Naive B cell (primary cell): ENCODE measurements around the gene MVP. TPM values are rescaled to one million over a fixed set of nuclear protein-coding genes. Genes with fewer than 3 reads are reported as not detected.
A peak's percentile ranks its signal among the peaks of the same experiment; 100 is the strongest.
"Not testable (repeated sequence)": the region's sequence is repeated elsewhere in the genome, so short reads cannot be mapped to it uniquely, and the experiment has no call there.

Experiments
- ATAC-seq, 2 donors: fragments of 150-1000 bp; cut with Tn5 transposase; 2 replicates each; pipeline ENCODE4 v1.10.0; 2021; ENCODE audit warnings: low read depth in 2 of 2, mild to moderate bottlenecking in 2 of 2, moderate library complexity in 2 of 2
- DNase-seq: peaks from one replicate; pipeline ENCODE4 v3.0.0; 2022
- H3K27ac Mint-ChIP-seq, 6 donors: one replicate each; pipeline ENCODE4 v1.8.0; 2020 to 2022; ENCODE audit warnings: mild to moderate bottlenecking in 6 of 6, mixed read lengths in 6 of 6, moderate library complexity in 5 of 6, inconsistent platforms in 2 of 6
- H3K27me3 Mint-ChIP-seq, 3 donors: one replicate each; pipeline ENCODE4 v1.8.0; 2021 to 2022; ENCODE audit warnings: mixed read lengths in 3 of 3, mild to moderate bottlenecking in 1 of 3
- H3K36me3 Mint-ChIP-seq, 2 donors: one replicate each; pipeline ENCODE4 v1.8.0; 2020 to 2022; ENCODE audit warnings: mixed read lengths in 2 of 2, inconsistent platforms in 1 of 2, mild to moderate bottlenecking in 1 of 2
- H3K4me1 Mint-ChIP-seq, 3 donors: one replicate each; pipeline ENCODE4 v1.8.0; 2020 to 2022; ENCODE audit warnings: mixed read lengths in 3 of 3, inconsistent platforms in 1 of 3, mild to moderate bottlenecking in 1 of 3, moderate library complexity in 1 of 3
- H3K4me3 Mint-ChIP-seq, 8 donors: one replicate each; pipeline ENCODE4 v1.8.0; 2020 to 2022; ENCODE audit warnings: mild to moderate bottlenecking in 8 of 8, mixed read lengths in 8 of 8, moderate library complexity in 8 of 8, inconsistent platforms in 2 of 8
- H3K9me3 Mint-ChIP-seq, 7 donors: one replicate each; pipeline ENCODE4 v1.8.0; 2020 to 2022; ENCODE audit warnings: mixed read lengths in 7 of 7, mild to moderate bottlenecking in 5 of 7, inconsistent platforms in 2 of 7, moderate library complexity in 1 of 7
- polyA plus RNA-seq, 6 donors: library from polyadenylated mRNA; unstranded; fragments of 300-500 nt; fragmentation: Illumina TruSeq; gene quantifications; one replicate each; pipeline ENCODE4 v1.2.3, GENCODE V29; 2021; ENCODE audit warnings: low read depth in 6 of 6

Gene MVP
- polyA plus RNA-seq, 6 donors from 2014 or later = 39.7 to 61.4 (median 43.9) TPM

- H3K4me1 Mint-ChIP-seq = peaks cover 19 to 20% (median 20%) of the 10 kb centered on the region in 3 donors
- no peak overlapping the region for H3K27ac Mint-ChIP-seq
- no peak for DNase-seq
- ATAC-seq = no peak
- H3K4me3 Mint-ChIP-seq = no peak overlapping the region
- peaks cover 0 to 11% of the 10 kb centered on the region in 2 donors for H3K36me3 Mint-ChIP-seq
- peaks cover 24 to 56% (median 56%) of the 10 kb centered on the region in 3 donors for H3K27me3 Mint-ChIP-seq
- H3K9me3 Mint-ChIP-seq = peaks cover 3 to 6% (median 4%) of the 10 kb centered on the region in 7 donors
Observed at GRCh38 chr16:29881050-29881449, 60.8 kb downstream of the MVP start.

- Mint-ChIP-seq H3K4me1 (no peaks in the 10 kb centered on the region), H3K36me3 (no peaks in the 10 kb centered on the region), H3K27ac (no peak overlapping the region), H3K9me3 (no peaks in the 10 kb centered on the region), H3K27me3 (peaks cover 12 to 36% (median 35%) of the 10 kb centered on the region in 3 donors), H3K4me3 (no peak overlapping the region)
- DNase-seq (no peak), ATAC-seq (no peak)
Observed at GRCh38 chr16:29883987-29884386, 63.7 kb downstream of the MVP start.

- not testable (repeated sequence) for ATAC-seq, H3K9me3 Mint-ChIP-seq, DNase-seq, H3K4me3 Mint-ChIP-seq, H3K27ac Mint-ChIP-seq, H3K4me1 Mint-ChIP-seq, H3K36me3 Mint-ChIP-seq
- H3K27me3 Mint-ChIP-seq = peaks cover 9 to 14% (median 13%) of the 10 kb centered on the region in 3 donors
Observed at GRCh38 chr16:29889372-29889771, 69.1 kb downstream of the MVP start.

- no peaks in the 10 kb centered on the region for H3K9me3 Mint-ChIP-seq
- H3K4me3 Mint-ChIP-seq = no peak overlapping the region
- no peak for DNase-seq
- peaks cover 5 to 27% (median 16%) of the 10 kb centered on the region in 3 donors for H3K27me3 Mint-ChIP-seq
- peak overlapping the region in 1 of 6 donors; percentile 10 for H3K27ac Mint-ChIP-seq
- H3K36me3 Mint-ChIP-seq = no peaks in the 10 kb centered on the region
- no peak for ATAC-seq
- no peaks in the 10 kb centered on the region for H3K4me1 Mint-ChIP-seq
Observed at GRCh38 chr16:29891525-29892457, 71.5 kb downstream of the MVP start.

- no peak overlapping the region for H3K4me3 Mint-ChIP-seq
- no peaks in the 10 kb centered on the region for H3K4me1 Mint-ChIP-seq
- H3K27me3 Mint-ChIP-seq = peaks cover 10 to 32% (median 22%) of the 10 kb centered on the region in 3 donors
- peaks cover 0 to 6% of the 10 kb centered on the region in 2 donors for H3K36me3 Mint-ChIP-seq
- no peak overlapping the region for H3K27ac Mint-ChIP-seq
- peaks cover 0 to 4% (median 0%) of the 10 kb centered on the region in 7 donors for H3K9me3 Mint-ChIP-seq
- DNase-seq (no peak), ATAC-seq (no peak)
Observed at GRCh38 chr16:29892458-29892813, 72.2 kb downstream of the MVP start.

- Mint-ChIP-seq H3K27me3 (peaks cover 18 to 41% (median 33%) of the 10 kb centered on the region in 3 donors), H3K36me3 (peaks cover 0 to 16% of the 10 kb centered on the region in 2 donors), H3K4me1 (peaks cover under 1 to 7% (median 3%) of the 10 kb centered on the region in 3 donors), H3K4me3 (no peak overlapping the region), H3K9me3 (peaks cover 0 to 4% (median 0%) of the 10 kb centered on the region in 7 donors), H3K27ac (peak overlapping the region in 1 of 6 donors; percentile 75)
- ATAC-seq = no peak
- DNase-seq = no peak
Observed at GRCh38 chr16:29893553-29893952, 73.3 kb downstream of the MVP start.

GRCh38 chr16:29894352-29894751 is 74.1 kb downstream of the MVP start:
- peaks cover 0 to 20% of the 10 kb centered on the region in 2 donors for H3K36me3 Mint-ChIP-seq
- no peak for ATAC-seq
- H3K9me3 Mint-ChIP-seq = peaks cover 0 to 4% (median 0%) of the 10 kb centered on the region in 7 donors
- no peak overlapping the region for H3K4me3 Mint-ChIP-seq
- peaks cover 18 to 44% (median 38%) of the 10 kb centered on the region in 3 donors for H3K27me3 Mint-ChIP-seq
- no peak for DNase-seq
- H3K4me1 Mint-ChIP-seq = peaks cover 3 to 10% (median 6%) of the 10 kb centered on the region in 3 donors
- no peak overlapping the region for H3K27ac Mint-ChIP-seq

- H3K4me1 Mint-ChIP-seq = peaks cover 11 to 18% (median 11%) of the 10 kb centered on the region in 3 donors
Observed at GRCh38 chr16:29896841-29897240, 76.6 kb downstream of the MVP start.

GRCh38 chr16:29897333-29897732 is 77.1 kb downstream of the MVP start:
- H3K36me3 Mint-ChIP-seq = peaks cover 0 to 20% of the 10 kb centered on the region in 2 donors
- peaks cover 18 to 58% (median 48%) of the 10 kb centered on the region in 3 donors for H3K27me3 Mint-ChIP-seq
- DNase-seq (no peak), ATAC-seq (no peak)
- peaks cover 0 to 4% (median 0%) of the 10 kb centered on the region in 7 donors for H3K9me3 Mint-ChIP-seq
- H3K4me3 Mint-ChIP-seq = no peak overlapping the region
- H3K27ac Mint-ChIP-seq = peak overlapping the region in 1 of 6 donors; percentile 28
- H3K4me1 Mint-ChIP-seq = peaks cover 11 to 18% (median 11%) of the 10 kb centered on the region in 3 donors

More at GRCh38 chr16:29896841-29897240, 76.6 kb downstream of the MVP start:
- H3K9me3 Mint-ChIP-seq = peaks cover 0 to 4% (median 0%) of the 10 kb centered on the region in 7 donors
- H3K27me3 Mint-ChIP-seq = peaks cover 18 to 58% (median 48%) of the 10 kb centered on the region in 3 donors
- no peak for ATAC-seq
- H3K4me3 Mint-ChIP-seq = no peak overlapping the region
- H3K27ac Mint-ChIP-seq = peak overlapping the region in 1 of 6 donors; percentile 28
- DNase-seq = no peak
- peaks cover 0 to 20% of the 10 kb centered on the region in 2 donors for H3K36me3 Mint-ChIP-seq

Other genes starting within 250 kb of the MVP start
- gene SPN, start 157.2 kb upstream of the MVP start, polyA plus RNA-seq = 1 to 10 TPM in 5 of 6 donors, not detected in 1; 2.0 to 3.3 (median 2.4) TPM
- not detected for gene QPRT, start 141.3 kb upstream of the MVP start, polyA plus RNA-seq
- 10 to 100 TPM in 5 of 6 donors, 1 to 10 TPM in 1; 1.4 to 70.0 (median 29.5) TPM for gene C16orf54, start 74.5 kb upstream of the MVP start, polyA plus RNA-seq
- gene ZG16, start 42.2 kb upstream of the MVP start, polyA plus RNA-seq = under 1 TPM in 1 of 6 donors, not detected in 5; 0.13 TPM
- 10 to 100 TPM; 24.0 to 29.6 (median 26.3) TPM for gene KIF22, start 29.7 kb upstream of the MVP start, polyA plus RNA-seq
- 10 to 100 TPM; 16.1 to 30.6 (median 23.2) TPM for gene MAZ, start 13.9 kb upstream of the MVP start, polyA plus RNA-seq
- gene PRRT2, start 8.3 kb upstream of the MVP start, polyA plus RNA-seq = under 1 TPM in 2 of 6 donors, not detected in 4; 0.10 to 0.97 TPM
- gene PAGR1, start 4.3 kb upstream of the MVP start, polyA plus RNA-seq = 10 to 100 TPM; 35.5 to 51.5 (median 46.9) TPM
- gene CDIPT, start 42.8 kb downstream of the MVP start, polyA plus RNA-seq = 10 to 100 TPM; 58.1 to 79.1 (median 66.3) TPM
- not detected for gene SEZ6L2, start 79.1 kb downstream of the MVP start, polyA plus RNA-seq
- not detected for gene ASPHD1, start 80.0 kb downstream of the MVP start, polyA plus RNA-seq
- gene KCTD13, start 105.8 kb downstream of the MVP start, polyA plus RNA-seq = 10 to 100 TPM in 3 of 6 donors, 1 to 10 TPM in 3; 7.4 to 19.0 (median 10.4) TPM
- gene TMEM219, start 141.6 kb downstream of the MVP start, polyA plus RNA-seq = 100 to 1,000 TPM; 181 to 222 (median 186) TPM
- 1 to 10 TPM; 2.3 to 8.5 (median 3.4) TPM for gene TAOK2, start 153.4 kb downstream of the MVP start, polyA plus RNA-seq
- gene HIRIP3, start 175.2 kb downstream of the MVP start, polyA plus RNA-seq = 10 to 100 TPM; 10.7 to 21.8 (median 13.3) TPM
- 1 to 10 TPM; 2.1 to 8.7 (median 6.9) TPM for gene INO80E, start 175.8 kb downstream of the MVP start, polyA plus RNA-seq
- not detected for gene DOC2A, start 190.6 kb downstream of the MVP start, polyA plus RNA-seq
- gene C16orf92, start 202.7 kb downstream of the MVP start, polyA plus RNA-seq = not detected
- not detected for gene TLCD3B, start 210.8 kb downstream of the MVP start, polyA plus RNA-seq
- gene ALDOA, start 245.3 kb downstream of the MVP start, polyA plus RNA-seq = 100 to 1,000 TPM; 627 to 911 (median 721) TPM